ENCODE results near the gene SDK2.

The SDK2 gene

GRCh38 chr17:73378974-73379470, 265.2 kb downstream of the SDK2 start:
- no peak for DNase-seq

- DNase-seq: no peak
These were observed 267.6 kb downstream of the SDK2 start for GRCh38 chr17:73376636-73377035.

DNA sequence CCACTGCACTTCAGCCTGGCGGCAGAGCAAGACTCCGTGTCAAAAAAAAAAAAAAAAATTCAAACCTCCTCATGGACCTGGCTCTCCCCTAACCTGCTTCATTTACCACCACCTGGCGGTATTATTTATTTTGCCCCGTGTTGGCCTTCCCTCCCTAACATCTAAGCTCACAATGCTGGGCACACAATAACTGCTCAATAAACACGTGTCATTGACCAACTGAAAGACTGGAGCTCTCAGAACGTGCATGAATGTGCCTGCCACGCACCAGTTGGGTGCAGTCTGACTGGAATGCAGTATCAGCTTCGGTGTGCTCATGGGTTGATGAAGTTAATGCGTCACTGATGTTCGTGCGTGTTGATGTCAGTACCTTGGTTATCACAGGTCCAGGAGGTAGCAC, 268.1 kb downstream of the SDK2 start:
- no peak for DNase-seq

- DNase-seq: no peak
These were observed 272.4 kb downstream of the SDK2 start for GRCh38 chr17:73371836-73372235.

GRCh38 chr17:73371285-73371684, 273.0 kb downstream of the SDK2 start:
- no peak for DNase-seq

GRCh38 chr17:73369817-73370490, 274.3 kb downstream of the SDK2 start:
- peak; percentile 67 to 80 for DNase-seq

- no peak for DNase-seq
These were observed 275.1 kb downstream of the SDK2 start for GRCh38 chr17:73369111-73369521.

GRCh38 chr17:73368085-73368631, 276.1 kb downstream of the SDK2 start:
- DNase-seq: no peak

- DNase-seq: no peak
These were observed 278.2 kb downstream of the SDK2 start for GRCh38 chr17:73365906-73366623.

GRCh38 chr17:73365301-73365874, 278.9 kb downstream of the SDK2 start:
- no peak for DNase-seq

- DNase-seq: no peak
These were observed 280.1 kb downstream of the SDK2 start for GRCh38 chr17:73364155-73364522.

DNA sequence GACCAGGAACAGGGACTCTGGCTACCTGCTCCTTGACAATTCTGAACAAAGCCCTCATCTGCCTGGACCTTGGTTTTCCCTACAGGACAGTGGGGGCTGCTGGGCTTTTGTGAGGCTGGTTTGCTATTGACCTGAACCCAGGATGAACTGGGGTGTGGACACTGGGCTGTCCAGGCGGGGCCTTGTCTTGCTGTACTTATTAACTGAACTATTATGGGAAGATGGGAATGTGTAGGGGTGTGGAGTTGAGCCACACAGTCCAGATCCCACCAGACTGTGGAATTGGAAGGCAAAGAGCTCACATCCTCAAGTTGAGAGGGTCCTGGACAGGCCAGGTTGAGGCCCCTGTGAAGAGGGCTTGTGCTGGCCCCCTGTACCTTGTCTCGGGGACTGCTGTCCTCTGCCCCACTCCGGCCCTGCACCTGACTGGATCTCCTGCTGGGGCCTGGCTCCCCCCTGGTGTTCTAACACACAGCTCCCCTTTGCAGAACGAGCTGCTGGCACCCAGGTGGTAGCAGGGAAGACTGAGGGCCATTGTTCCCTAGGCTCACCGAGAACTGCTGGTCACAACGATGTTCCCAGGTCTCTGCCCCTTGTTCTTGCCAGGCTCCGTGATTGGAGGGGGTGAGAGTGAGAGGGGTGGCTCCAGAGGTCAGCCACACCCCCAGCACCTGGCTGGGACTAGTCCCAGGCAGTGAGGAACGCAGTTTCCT, 280.6 kb downstream of the SDK2 start:
- DNase-seq: no peak

DNA sequence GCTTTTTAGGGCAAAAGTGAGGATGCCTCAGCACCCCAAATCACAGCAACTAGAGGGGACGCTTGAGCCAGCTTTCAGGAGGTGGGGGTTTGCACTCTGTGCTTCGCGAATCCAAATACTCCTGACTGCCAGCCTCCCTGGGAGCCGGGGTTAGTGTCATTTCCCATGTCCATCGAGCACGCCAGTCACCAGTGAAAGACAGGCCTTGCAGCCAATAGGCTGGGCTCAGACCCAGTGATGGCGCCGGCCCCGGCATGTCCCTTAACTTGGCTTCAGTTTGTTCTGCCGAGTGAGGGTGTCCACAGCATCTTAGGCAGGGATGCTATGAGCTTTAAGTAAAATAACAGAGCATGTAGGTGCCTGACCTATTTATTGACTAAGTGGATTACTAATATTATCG, 281.5 kb downstream of the SDK2 start:
- DNase-seq: no peak

GRCh38 chr17:73360961-73361761, 283.1 kb downstream of the SDK2 start:
- no peak for DNase-seq

DNA sequence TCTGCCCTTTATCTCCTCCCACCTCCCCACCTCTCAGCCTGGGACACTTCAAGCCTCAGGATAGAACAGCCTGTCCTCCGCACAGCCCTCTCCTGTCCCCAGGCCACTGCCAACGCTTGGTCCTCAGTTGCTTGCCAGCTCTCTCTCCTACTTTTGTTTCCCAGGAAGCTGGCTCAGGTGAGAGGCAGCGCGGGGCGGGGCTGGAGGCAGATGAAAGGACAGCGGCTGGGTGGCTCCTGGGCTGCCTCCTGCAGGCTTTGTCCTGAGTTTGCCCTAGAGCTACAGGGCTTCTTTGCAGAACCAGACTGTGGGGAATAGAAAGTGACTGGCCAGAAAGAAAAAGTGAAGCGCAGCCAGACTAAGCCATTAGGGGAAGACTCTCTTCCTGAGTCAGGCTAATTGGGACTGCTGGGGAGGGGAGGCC, 284.2 kb downstream of the SDK2 start:
- no peak for DNase-seq

DNA sequence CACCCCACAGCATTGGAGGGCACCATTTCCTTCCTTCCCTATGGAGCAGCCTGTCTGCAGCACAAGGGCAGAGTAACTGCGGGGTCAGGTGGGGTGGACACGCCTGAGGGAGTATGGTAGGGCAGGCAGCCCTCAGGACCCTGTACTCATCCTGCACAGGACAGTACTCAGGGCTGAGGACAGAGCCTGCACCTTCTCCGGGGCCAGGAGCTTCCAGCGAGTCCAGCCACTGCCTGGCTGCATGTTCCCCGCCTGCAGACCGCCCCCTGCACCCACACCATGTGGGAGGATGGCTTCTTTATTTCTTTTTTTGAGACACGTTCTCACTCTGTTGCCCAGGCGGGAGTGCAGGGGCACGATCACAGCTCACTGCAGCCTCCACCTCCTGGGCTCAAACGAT, 284.9 kb downstream of the SDK2 start:
- DNase-seq: no peak

GRCh38 chr17:73358668-73359067, 285.6 kb downstream of the SDK2 start:
- no peak for DNase-seq

- no peak for DNase-seq
These were observed 286.3 kb downstream of the SDK2 start for GRCh38 chr17:73357981-73358380.

GRCh38 chr17:73357318-73357717, 286.9 kb downstream of the SDK2 start:
- DNase-seq: no peak

- DNase-seq: no peak
These were observed 287.6 kb downstream of the SDK2 start for GRCh38 chr17:73356561-73357170.

GRCh38 chr17:73354423-73355284, 289.6 kb downstream of the SDK2 start:
- no peak for DNase-seq

All from activated CD4-positive, alpha-beta T cell treated with anti-CD3 and anti-CD28 coated beads for 4 hours (primary cell).